Activated B cell treated with CpG ODN at 0.5 μM for 24 hours (primary cell): ENCODE measurements around the gene FYN. TPM values are rescaled to one million over a fixed set of nuclear protein-coding genes. Genes with fewer than 3 reads are reported as not detected.

Experiments
- ATAC-seq: fragments of 200-7000 bp; cut with Tn5 transposase; one replicate; pipeline ENCODE4 v1.10.0; 2021; ENCODE audit warnings: low read depth, mild to moderate bottlenecking, moderate library complexity
- CTCF ChIA-PET: fragments of 350-600 bp; sonication (Branson Sonifier 250); formaldehyde crosslinking; loops from one replicate; lab custom pipeline; 2021; ENCODE audit warnings: antibody characterized with exemption; lab: Charles Lee
- POLR2A ChIA-PET: fragments of 350-600 bp; sonication (Branson Sonifier 250); formaldehyde crosslinking; loops from one replicate; lab custom pipeline; 2021; ENCODE audit warnings: antibody characterized with exemption; lab: Charles Lee
- DNase-seq: peaks from one replicate; pipeline ENCODE4 v3.0.0; 2022
- H3K27ac Mint-ChIP-seq: one replicate; pipeline ENCODE4 v1.8.0; 2020; ENCODE audit warnings: mixed read lengths
- H3K27me3 Mint-ChIP-seq: one replicate; pipeline ENCODE4 v1.8.0; 2021; ENCODE audit warnings: mixed read lengths
- H3K36me3 Mint-ChIP-seq: one replicate; pipeline ENCODE4 v1.8.0; 2021; ENCODE audit warnings: low read depth, mixed read lengths
- H3K4me1 Mint-ChIP-seq: one replicate; pipeline ENCODE4 v1.8.0; 2021; ENCODE audit warnings: mixed read lengths
- H3K4me3 Mint-ChIP-seq: one replicate; pipeline ENCODE4 v1.8.0; 2020; ENCODE audit warnings: mild to moderate bottlenecking, mixed read lengths
- H3K9me3 Mint-ChIP-seq: one replicate; pipeline ENCODE4 v1.8.0; 2020; ENCODE audit warnings: mixed read lengths
- CTCF ChIP-seq: fragments of 200-600 bp; IDR thresholded peaks from one replicate; pipeline ENCODE4 v1.8.0; 2022; ENCODE audit warnings: antibody characterized with exemption, mild to moderate bottlenecking
- intact Hi-C: fragments of 100-400 bp; cut with micrococcal nuclease; formaldehyde crosslinking; loops from one replicate; pipeline ENCODE4 v1.15.1; 2024
- total RNA-seq: library from RNA; stranded (reverse); gene quantifications from 2 replicates; pipeline ENCODE4 v1.2.3, GENCODE V29; 2022

Gene FYN
- total RNA-seq, 1 donor from 2014 or later, result 64.7 TPM

GRCh38 chr6:111774346-111774703 lies 98.9 kb downstream of the FYN start:
- peaks cover 22% of the 10 kb centered on the region for H3K36me3 Mint-ChIP-seq
- ChIA-PET CTCF (no interaction called here), POLR2A (interaction anchor here (0.7 to 1.1 kb wide), 2 partner anchors 30 to 99 kb away, joined by 4 to 5 read pairs; partner anchors contain the start of gene FYN)
- ATAC-seq, result no peak
- H3K4me1 Mint-ChIP-seq, result peaks cover 11% of the 10 kb centered on the region
- intact Hi-C loops, result no loop called here
- H3K4me3 Mint-ChIP-seq, result no peak overlapping the region
- no peak overlapping the region for H3K27ac Mint-ChIP-seq
- no peak for TF ChIP-seq CTCF
- no peaks in the 10 kb centered on the region for H3K27me3 Mint-ChIP-seq
- no peak for DNase-seq
- H3K9me3 Mint-ChIP-seq, result no peaks in the 10 kb centered on the region

- CTCF ChIA-PET, result no interaction called here
- Mint-ChIP-seq H3K36me3 (peaks cover 22% of the 10 kb centered on the region), H3K27me3 (no peaks in the 10 kb centered on the region), H3K4me3 (no peak overlapping the region), H3K27ac (no peak overlapping the region), H3K9me3 (no peaks in the 10 kb centered on the region), H3K4me1 (peaks cover 15% of the 10 kb centered on the region)
- ATAC-seq, result no peak
- DNase-seq, result no peak
- intact Hi-C loops, result no loop called here
- TF ChIP-seq CTCF, result no peak
- POLR2A ChIA-PET, result interaction anchor here (1.1 kb wide), 1 partner anchor 100 kb away, joined by 4 read pairs; the partner anchor contains the start of gene FYN
These were observed 99.5 kb downstream of the FYN start for GRCh38 chr6:111773501-111774345.

GRCh38 chr6:111772381-111772780 lies 100.9 kb downstream of the FYN start:
- no peak for TF ChIP-seq CTCF
- ChIA-PET CTCF (no interaction called here), POLR2A (no interaction called here)
- DNase-seq, result no peak
- Mint-ChIP-seq H3K36me3 (peaks cover 22% of the 10 kb centered on the region), H3K4me1 (peaks cover 24% of the 10 kb centered on the region), H3K9me3 (no peaks in the 10 kb centered on the region), H3K27me3 (no peaks in the 10 kb centered on the region), H3K27ac (no peak overlapping the region), H3K4me3 (no peak overlapping the region)
- ATAC-seq, result no peak
- intact Hi-C loops, result no loop called here

GRCh38 chr6:111771629-111772028 lies 101.6 kb downstream of the FYN start:
- no peak for TF ChIP-seq CTCF
- peaks cover 19% of the 10 kb centered on the region for H3K36me3 Mint-ChIP-seq
- no peaks in the 10 kb centered on the region for H3K27me3 Mint-ChIP-seq
- ATAC-seq (no peak), DNase-seq (no peak)
- H3K27ac Mint-ChIP-seq, result no peak overlapping the region
- H3K4me3 Mint-ChIP-seq, result no peak overlapping the region
- intact Hi-C loops, result no loop called here
- H3K9me3 Mint-ChIP-seq, result no peaks in the 10 kb centered on the region
- CTCF ChIA-PET, result no interaction called here
- POLR2A ChIA-PET, result no interaction called here
- peaks cover 27% of the 10 kb centered on the region for H3K4me1 Mint-ChIP-seq

- Mint-ChIP-seq H3K4me1 (peaks cover 32% of the 10 kb centered on the region), H3K27me3 (no peaks in the 10 kb centered on the region), H3K27ac (no peak overlapping the region), H3K36me3 (peaks cover 18% of the 10 kb centered on the region), H3K9me3 (no peaks in the 10 kb centered on the region), H3K4me3 (no peak overlapping the region)
- DNase-seq (no peak), ATAC-seq (no peak)
- ChIA-PET CTCF (no interaction called here), POLR2A (no interaction called here)
- no peak for TF ChIP-seq CTCF
- intact Hi-C loops, result no loop called here
These were observed 102.2 kb downstream of the FYN start for GRCh38 chr6:111771094-111771432.
